PC-3 (cell line): ENCODE measurements around the gene SMOC2. TPM values are rescaled to one million over a fixed set of nuclear protein-coding genes. Genes with fewer than 3 reads are reported as not detected.

Experiments
- ATAC-seq: fragments of 200-7000 bp; cut with Tn5 transposase; 2 replicates; pipeline ENCODE4 v1.9.1; 2020; ENCODE audit warnings: mild to moderate bottlenecking, moderate library complexity
- BruUV-seq: library from RNA; stranded (reverse); fragments of 400-500 nt; replicated peaks from 2 replicates; lab custom pipeline; 2021; lab: Mats Ljungman, UMichigan
- CTCF ChIA-PET: fragments of 300-600 bp; sonication (Branson Sonifier 250); formaldehyde crosslinking; loops from one replicate; lab custom pipeline; 2022; ENCODE audit warnings: antibody characterized with exemption; lab: Charles Lee
- POLR2A ChIA-PET: fragments of 300-600 bp; sonication (Branson Sonifier 250); formaldehyde crosslinking; loops from one replicate; lab custom pipeline; 2022; ENCODE audit warnings: antibody characterized with exemption; ENCODE audit not compliant: unreplicated experiment; lab: Charles Lee
- DNase-seq: peaks from one replicate; pipeline ENCODE4 v3.0.0-alpha.2; 2015
- H2AFZ ChIP-seq: fragments of 300-600 bp; sonication (generic); 2 replicates; pipeline ENCODE4 v1.6.0; 2016; ENCODE audit warnings: antibody characterized with exemption, low read length
- H3F3A ChIP-seq: fragments of 300-600 bp; sonication (generic); one replicate; pipeline ENCODE4 v1.6.0; 2017; ENCODE audit warnings: antibody characterized with exemption, low read length, control low read depth, mild to moderate bottlenecking; ENCODE audit not compliant: unreplicated experiment
- H3K27ac ChIP-seq: fragments of 300-600 bp; sonication (generic); 2 replicates; pipeline ENCODE4 v1.5.1; 2016; ENCODE audit warnings: mild to moderate bottlenecking, low read length
- H3K27me3 ChIP-seq: fragments of 300-600 bp; sonication (generic); 2 replicates; pipeline ENCODE4 v1.6.1; 2016; ENCODE audit warnings: low read length, mixed read lengths
- H3K36me3 ChIP-seq: fragments of 300-600 bp; sonication (generic); 2 replicates; pipeline ENCODE4 v1.6.1; 2016; ENCODE audit warnings: low read depth, mixed run types, low read length, mixed read lengths
- H3K4me1 ChIP-seq: fragments of 300-600 bp; sonication (generic); 2 replicates; pipeline ENCODE4 v1.5.1; 2016; ENCODE audit warnings: low read length; ENCODE audit not compliant: insufficient read depth
- H3K4me2 ChIP-seq: fragments of 300-600 bp; sonication (generic); 2 replicates; pipeline ENCODE4 v1.6.0; 2016; ENCODE audit warnings: low read length
- H3K4me3 ChIP-seq: fragments of 300-600 bp; sonication (generic); 2 replicates; pipeline ENCODE4 v1.5.1; 2016; ENCODE audit warnings: mild to moderate bottlenecking, low read length, mixed read lengths
- H3K79me2 ChIP-seq: fragments of 300-600 bp; sonication (generic); 2 replicates; pipeline ENCODE4 v1.6.1; 2017; ENCODE audit warnings: low read length, mixed read lengths
- H3K9ac ChIP-seq: fragments of 300-600 bp; sonication (generic); 2 replicates; pipeline ENCODE4 v1.6.0; 2016; ENCODE audit warnings: mild to moderate bottlenecking, low read length
- H3K9me2 ChIP-seq: fragments of 300-600 bp; sonication (generic); replicated peaks from 2 replicates; pipeline ENCODE4 v1.6.1; 2016; ENCODE audit warnings: mixed run types, low read length, mixed read lengths
- H3K9me3 ChIP-seq: fragments of 300-600 bp; sonication (generic); 2 replicates; pipeline ENCODE4 v1.6.1; 2016; ENCODE audit warnings: low read length, mixed read lengths
- H4K20me1 ChIP-seq: fragments of 300-600 bp; sonication (generic); 2 replicates; pipeline ENCODE4 v1.6.1; 2016; ENCODE audit warnings: low read length, mixed read lengths
- EZH2 ChIP-seq: fragments of 300-600 bp; sonication (generic); IDR thresholded peaks from one replicate; pipeline ENCODE4 v1.6.1; 2017; ENCODE audit warnings: antibody characterized with exemption, mild to moderate bottlenecking, low read length; ENCODE audit not compliant: unreplicated experiment
- EZH2phosphoT487 ChIP-seq: fragments of 300-600 bp; sonication (generic); IDR thresholded peaks from 2 replicates; pipeline ENCODE4 v1.6.1; 2018; ENCODE audit warnings: mild to moderate bottlenecking, antibody characterized with exemption, low read length, borderline replicate concordance
- intact Hi-C: fragments of 100-400 bp; cut with micrococcal nuclease; formaldehyde crosslinking; loops from 2 replicates; pipeline ENCODE4 v1.9.0; 2023
- total RNA-seq: library from RNA; depleted of rRNA; stranded (reverse); fragments of >200 nt; gene quantifications from 2 replicates; pipeline ENCODE4 v1.2.3, GENCODE V29; 2014
- TF ChIP-seq, protein P1 (sequence below): fragments of 300-600 bp; sonication (generic); conservative IDR thresholded peaks from 2 replicates; pipeline ENCODE4 v1.5.1; 2017; ENCODE audit warnings: antibody characterized with exemption, low read depth, mild to moderate bottlenecking, low read length

The SMOC2 gene
- total RNA-seq, 1 experiment from 2014 or later: not detected

DNA sequence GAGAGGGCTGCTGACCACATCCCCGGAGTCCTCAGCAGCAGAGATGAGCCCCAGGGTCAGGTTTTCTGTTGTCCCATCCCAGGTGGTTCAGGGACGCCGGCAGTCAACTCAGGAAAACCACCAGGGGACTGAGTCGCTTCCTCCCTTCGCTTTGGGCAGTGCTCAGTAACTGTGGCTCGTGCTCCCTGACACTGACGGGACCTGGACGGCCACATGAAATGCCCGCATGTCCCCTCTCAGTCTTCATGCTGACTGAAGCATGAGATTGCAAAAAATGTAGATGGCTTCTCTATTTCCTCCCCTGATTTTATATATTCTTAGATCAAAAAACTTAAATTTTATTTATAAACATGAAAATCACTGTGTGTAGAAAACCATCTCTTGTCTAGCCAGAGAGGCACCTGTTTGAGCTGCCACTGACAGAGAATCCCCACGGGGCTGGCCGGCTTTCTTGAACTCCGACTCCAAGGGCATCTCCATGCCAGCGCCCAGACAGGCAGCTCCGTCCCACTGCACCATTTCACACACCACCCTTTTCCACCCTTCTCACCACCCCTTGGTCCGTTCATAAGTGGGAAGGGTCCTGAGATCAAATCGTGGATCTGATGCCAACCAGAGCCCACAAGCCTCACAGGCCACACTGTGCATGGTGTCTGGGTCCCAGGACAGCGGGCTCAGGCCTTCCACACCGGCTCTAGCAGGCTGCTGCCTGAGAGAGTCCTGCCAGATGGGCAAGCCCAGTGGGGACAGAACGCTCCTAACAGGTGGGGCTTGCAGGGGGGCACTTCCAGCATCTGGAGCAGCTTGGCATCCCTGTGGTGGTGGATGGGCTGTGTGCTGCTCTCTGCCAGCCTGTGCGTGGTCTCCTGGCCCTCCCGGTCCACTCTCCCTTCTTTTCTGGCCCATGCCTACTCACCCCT is 98.2 kb downstream of the SMOC2 start:
- no peak overlapping the region for H3K27ac ChIP-seq
- no peak overlapping the region for H3K4me2 ChIP-seq
- H3K9me3 ChIP-seq: no peaks in the 10 kb centered on the region
- peaks cover 37% of the 10 kb centered on the region for H3K27me3 ChIP-seq
- H3K9ac ChIP-seq: no peak overlapping the region
- DNase-seq: no peak
- H3K4me1 ChIP-seq: no peaks in the 10 kb centered on the region
- ChIA-PET POLR2A (no interaction called here), CTCF (no interaction called here)
- no peak overlapping the region for H2AFZ ChIP-seq
- BruUV-seq: no TSS peak
- no peaks in the 10 kb centered on the region for H3K79me2 ChIP-seq
- H3F3A ChIP-seq: no peaks in the 10 kb centered on the region
- TF ChIP-seq, protein P1, sequence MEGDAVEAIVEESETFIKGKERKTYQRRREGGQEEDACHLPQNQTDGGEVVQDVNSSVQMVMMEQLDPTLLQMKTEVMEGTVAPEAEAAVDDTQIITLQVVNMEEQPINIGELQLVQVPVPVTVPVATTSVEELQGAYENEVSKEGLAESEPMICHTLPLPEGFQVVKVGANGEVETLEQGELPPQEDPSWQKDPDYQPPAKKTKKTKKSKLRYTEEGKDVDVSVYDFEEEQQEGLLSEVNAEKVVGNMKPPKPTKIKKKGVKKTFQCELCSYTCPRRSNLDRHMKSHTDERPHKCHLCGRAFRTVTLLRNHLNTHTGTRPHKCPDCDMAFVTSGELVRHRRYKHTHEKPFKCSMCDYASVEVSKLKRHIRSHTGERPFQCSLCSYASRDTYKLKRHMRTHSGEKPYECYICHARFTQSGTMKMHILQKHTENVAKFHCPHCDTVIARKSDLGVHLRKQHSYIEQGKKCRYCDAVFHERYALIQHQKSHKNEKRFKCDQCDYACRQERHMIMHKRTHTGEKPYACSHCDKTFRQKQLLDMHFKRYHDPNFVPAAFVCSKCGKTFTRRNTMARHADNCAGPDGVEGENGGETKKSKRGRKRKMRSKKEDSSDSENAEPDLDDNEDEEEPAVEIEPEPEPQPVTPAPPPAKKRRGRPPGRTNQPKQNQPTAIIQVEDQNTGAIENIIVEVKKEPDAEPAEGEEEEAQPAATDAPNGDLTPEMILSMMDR: no peak
- no peak for TF ChIP-seq EZH2phosphoT487
- ATAC-seq: no peak
- no peaks in the 10 kb centered on the region for H4K20me1 ChIP-seq
- no peaks in the 10 kb centered on the region for H3K9me2 ChIP-seq
- no peaks in the 10 kb centered on the region for H3K36me3 ChIP-seq
- no peak overlapping the region for H3K4me3 ChIP-seq
- intact Hi-C loops: no loop called here

DNA sequence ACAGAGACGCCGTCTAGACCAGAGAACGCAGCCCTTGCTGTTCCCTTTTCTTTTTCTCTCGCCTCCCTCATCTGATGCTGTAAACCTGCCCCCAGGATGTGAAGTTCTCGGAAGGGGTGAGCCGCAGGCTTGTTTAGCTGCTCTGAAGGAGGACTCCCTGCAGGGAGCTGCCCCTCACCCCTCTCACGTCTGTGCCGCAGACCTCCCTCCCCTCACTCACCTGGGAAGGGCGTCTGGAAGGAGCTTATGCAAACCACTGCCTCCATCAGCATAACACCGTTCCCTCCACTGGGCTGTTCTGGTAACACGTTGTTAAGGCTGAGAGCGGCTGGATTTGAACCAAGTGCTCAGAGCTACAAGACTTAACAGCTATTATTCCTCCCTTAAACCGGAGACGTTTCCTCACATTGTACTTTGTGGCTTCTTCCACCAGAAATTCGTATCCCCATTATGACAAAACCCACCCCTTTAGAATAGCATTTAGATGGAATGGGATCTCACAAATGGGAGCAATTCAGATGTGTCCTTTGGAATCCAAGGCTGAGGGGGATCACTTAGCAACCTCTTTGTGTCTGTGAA is 99.8 kb downstream of the SMOC2 start:
- Histone ChIP-seq H3K79me2 (no peaks in the 10 kb centered on the region), H3K36me3 (no peaks in the 10 kb centered on the region), H3K27ac (no peak overlapping the region), H2AFZ (no peak overlapping the region), H3K4me2 (no peak overlapping the region), H3K27me3 (peaks cover 46% of the 10 kb centered on the region), H3K9me3 (no peaks in the 10 kb centered on the region), H3K9ac (no peak overlapping the region), H3F3A (no peaks in the 10 kb centered on the region), H4K20me1 (no peaks in the 10 kb centered on the region), H3K9me2 (no peaks in the 10 kb centered on the region), H3K4me3 (no peak overlapping the region), H3K4me1 (no peaks in the 10 kb centered on the region)
- intact Hi-C loops: no loop called here
- ATAC-seq: no peak
- no peak for DNase-seq
- no TSS peak for BruUV-seq
- ChIA-PET POLR2A (no interaction called here), CTCF (no interaction called here)
- TF ChIP-seq EZH2 (no peak), EZH2phosphoT487 (no peak)
- TF ChIP-seq, protein P1: no peak

DNA sequence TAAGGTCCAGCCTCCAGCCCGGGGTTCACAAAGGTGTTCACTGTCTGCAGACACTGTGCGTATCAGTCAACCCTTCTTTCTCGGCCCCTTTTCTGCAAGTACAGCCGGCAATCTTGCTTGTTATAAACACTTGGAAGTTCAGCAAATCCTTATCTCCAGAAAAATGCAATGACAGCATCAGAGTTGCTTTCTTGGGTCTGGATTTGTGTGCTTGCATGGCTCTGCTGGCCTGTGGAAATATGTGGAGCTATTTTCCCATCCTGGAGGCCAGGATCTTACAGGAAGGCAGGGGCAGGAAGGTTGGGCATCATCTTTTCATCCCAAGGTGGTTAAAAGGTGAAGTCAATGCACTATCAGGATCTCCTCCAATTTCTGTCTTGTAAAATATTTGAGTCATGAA is 100.3 kb downstream of the SMOC2 start:
- ChIA-PET CTCF (no interaction called here), POLR2A (no interaction called here)
- Histone ChIP-seq H3K9ac (no peak overlapping the region), H3K4me3 (no peak overlapping the region), H3K4me1 (no peaks in the 10 kb centered on the region), H3F3A (no peaks in the 10 kb centered on the region), H3K27me3 (peaks cover 46% of the 10 kb centered on the region), H3K36me3 (no peaks in the 10 kb centered on the region), H3K27ac (no peak overlapping the region), H4K20me1 (no peaks in the 10 kb centered on the region), H3K4me2 (no peak overlapping the region), H3K9me2 (no peaks in the 10 kb centered on the region), H2AFZ (no peak overlapping the region), H3K79me2 (no peaks in the 10 kb centered on the region), H3K9me3 (no peaks in the 10 kb centered on the region)
- intact Hi-C loops: no loop called here
- DNase-seq (no peak), ATAC-seq (no peak)
- no TSS peak for BruUV-seq
- TF ChIP-seq EZH2: no peak
- TF ChIP-seq, protein P1: no peak
- TF ChIP-seq EZH2phosphoT487: no peak
